NCI-H1417 (cell line): ENCODE results near the gene SPARC.

Experiments
- DNase-seq, 3 experiments: peaks; one replicate each; lab custom pipeline; 2025; lab: John Stamatoyannopoulos, UW

The SPARC gene

GRCh38 chr5:151659001-151659754, 27.5 kb downstream of the SPARC start:
- peak; percentile 41 to 67 (median 61) for DNase-seq

GRCh38 chr5:151657114-151657513, 29.6 kb downstream of the SPARC start:
- no peak for DNase-seq

GRCh38 chr5:151656311-151656710, 30.4 kb downstream of the SPARC start:
- DNase-seq, result no peak

- DNase-seq, result peak; percentile 54 to 75 (median 75)
These were observed 34.6 kb downstream of the SPARC start for GRCh38 chr5:151651997-151652645.

GRCh38 chr5:151648988-151649387, 37.7 kb downstream of the SPARC start:
- DNase-seq, result no peak

GRCh38 chr5:151648089-151648488, 38.6 kb downstream of the SPARC start:
- DNase-seq, result no peak

GRCh38 chr5:151647320-151647861, 39.3 kb downstream of the SPARC start:
- DNase-seq, result peak in 1 of 3 experiments; percentile 52

- no peak for DNase-seq
These were observed 40.4 kb downstream of the SPARC start for GRCh38 chr5:151646334-151646733.

- DNase-seq, result no peak
These were observed 43.3 kb downstream of the SPARC start for GRCh38 chr5:151643388-151643787.

GRCh38 chr5:151642472-151643140, 44.1 kb downstream of the SPARC start:
- DNase-seq, result no peak

GRCh38 chr5:151638619-151639018, 48.1 kb downstream of the SPARC start:
- DNase-seq, result no peak

- DNase-seq, result no peak
These were observed 49.0 kb downstream of the SPARC start for GRCh38 chr5:151637676-151638075.

GRCh38 chr5:151633892-151634291, 52.8 kb downstream of the SPARC start:
- DNase-seq, result no peak

GRCh38 chr5:151632941-151633340, 53.8 kb downstream of the SPARC start:
- no peak for DNase-seq

- no peak for DNase-seq
These were observed 54.2 kb downstream of the SPARC start for GRCh38 chr5:151632524-151632923.

- DNase-seq, result no peak
These were observed 54.8 kb downstream of the SPARC start for GRCh38 chr5:151631941-151632340.

- DNase-seq, result no peak
These were observed 56.6 kb downstream of the SPARC start for GRCh38 chr5:151630088-151630487.

- DNase-seq, result no peak
These were observed 58.4 kb downstream of the SPARC start for GRCh38 chr5:151628112-151628823.

- no peak for DNase-seq
These were observed 59.1 kb downstream of the SPARC start for GRCh38 chr5:151627650-151628049.

- DNase-seq, result no peak
These were observed 61.4 kb downstream of the SPARC start for GRCh38 chr5:151625285-151625684.

- no peak for DNase-seq
These were observed 62.2 kb downstream of the SPARC start for GRCh38 chr5:151624476-151624875.
